HepG2 (cell line): ENCODE results near the gene SYNGR1. TPM values are rescaled to one million over a fixed set of nuclear protein-coding genes. Genes with fewer than 3 reads are reported as not detected.

Source experiments
- ARID4A ChIP-seq: sonication (generic); formaldehyde crosslinking; IDR thresholded peaks from 2 replicates; pipeline ENCODE4 v1.5.0; 2020; ENCODE audit warnings: mild to moderate bottlenecking, missing genetic modification reagents, borderline replicate concordance
- ELF4 ChIP-seq: sonication (generic); formaldehyde crosslinking; IDR thresholded peaks from 2 replicates; pipeline ENCODE4 v1.5.0; 2020; ENCODE audit warnings: missing genetic modification reagents, mild to moderate bottlenecking, moderate library complexity, borderline replicate concordance
- ERF ChIP-seq: IDR thresholded peaks from 2 replicates; pipeline ENCODE4 v1.6.1; 2018; ENCODE audit warnings: missing biosample characterization, missing genetic modification reagents
- FOXO4 ChIP-seq: sonication (generic); formaldehyde crosslinking; conservative IDR thresholded peaks from 2 replicates; pipeline ENCODE4 v1.8.1; 2023; ENCODE audit warnings: missing genetic modification reagents
- HNRNPL ChIP-seq: fragments of 200-400 bp; formaldehyde crosslinking; IDR thresholded peaks from 2 replicates; pipeline ENCODE4 v1.6.1; 2017; ENCODE audit warnings: mild to moderate bottlenecking, low read depth, low read length
- IRF1 ChIP-seq: sonication (generic); formaldehyde crosslinking; IDR thresholded peaks from 2 replicates; pipeline ENCODE4 v1.4.0; 2020; ENCODE audit warnings: low read depth, mild to moderate bottlenecking, missing genetic modification reagents
- LCORL ChIP-seq, 2 experiments: fragments of 450-650 bp in 1 of 2; sonication (generic) in 1 of 2; formaldehyde crosslinking in 1 of 2; IDR thresholded peaks; 2 replicates each; pipeline versions ENCODE4 v1.5.0 to v1.6.1; 2017 to 2020; ENCODE audit warnings: antibody characterized with exemption in 1 of 2, missing genetic modification reagents in 1 of 2
- MED1 ChIP-seq: sonication (generic); formaldehyde crosslinking; IDR thresholded peaks from 2 replicates; pipeline ENCODE4 v1.4.0; 2020; ENCODE audit warnings: missing genetic modification reagents
- NR2F2 ChIP-seq: IDR thresholded peaks from 2 replicates; pipeline ENCODE4 v1.6.1; 2012; ENCODE audit warnings: low read depth, inconsistent platforms, borderline replicate concordance
- NR3C1 ChIP-seq: sonication (generic); formaldehyde crosslinking; IDR thresholded peaks from 2 replicates; pipeline ENCODE4 v1.4.0; 2020; ENCODE audit warnings: missing genetic modification reagents
- RBFOX2 ChIP-seq: fragments of 200-400 bp; formaldehyde crosslinking; IDR thresholded peaks from 2 replicates; pipeline ENCODE4 v1.6.1; 2017; ENCODE audit warnings: low read depth, mild to moderate bottlenecking, low read length
- SALL1 ChIP-seq: sonication (generic); formaldehyde crosslinking; IDR thresholded peaks from 2 replicates; pipeline ENCODE4 v1.8.0; 2022; ENCODE audit warnings: mild to moderate bottlenecking, missing genetic modification reagents
- ZBTB42 ChIP-seq: sonication (generic); formaldehyde crosslinking; IDR thresholded peaks from 2 replicates; pipeline ENCODE4 v1.5.0; 2020; ENCODE audit warnings: mild to moderate bottlenecking, missing genetic modification reagents
- ZFY ChIP-seq: sonication (generic); formaldehyde crosslinking; IDR thresholded peaks from 2 replicates; pipeline ENCODE4 v1.4.0; 2020; ENCODE audit warnings: missing genetic modification reagents
- ZNF143 ChIP-seq: sonication (generic); formaldehyde crosslinking; IDR thresholded peaks from 2 replicates; pipeline ENCODE4 v1.4.0; 2020; ENCODE audit warnings: missing genetic modification reagents
- ZNF275 ChIP-seq: sonication (generic); formaldehyde crosslinking; IDR thresholded peaks from 2 replicates; pipeline ENCODE4 v1.8.0; 2022; ENCODE audit warnings: missing genetic modification reagents, mild to moderate bottlenecking, inconsistent platforms, borderline replicate concordance
- ZNF362 ChIP-seq: sonication (generic); formaldehyde crosslinking; IDR thresholded peaks from 2 replicates; pipeline ENCODE4 v1.4.0; 2020; ENCODE audit warnings: missing genetic modification reagents, mild to moderate bottlenecking, borderline replicate concordance
- ZNF460 ChIP-seq: sonication (generic); formaldehyde crosslinking; IDR thresholded peaks from 2 replicates; pipeline ENCODE4 v1.5.1; 2020; ENCODE audit warnings: missing genetic modification reagents, mild to moderate bottlenecking, borderline replicate concordance
- ZNF557 ChIP-seq: sonication (generic); formaldehyde crosslinking; IDR thresholded peaks from 2 replicates; pipeline ENCODE4 v1.4.0; 2020; ENCODE audit warnings: missing genetic modification reagents
- ZNF619 ChIP-seq: sonication (generic); formaldehyde crosslinking; IDR thresholded peaks from 2 replicates; pipeline ENCODE4 v1.4.0; 2020; ENCODE audit warnings: mild to moderate bottlenecking, missing genetic modification reagents
- ZNF891 ChIP-seq: sonication (generic); formaldehyde crosslinking; IDR thresholded peaks from 2 replicates; pipeline ENCODE4 v1.5.0; 2020; ENCODE audit warnings: mild to moderate bottlenecking, missing genetic modification reagents
- polyA plus RNA-seq, 8 experiments: library from polyadenylated mRNA; depleted of rRNA in 3 of 8; stranded (reverse) in 7 of 8; unstranded in 1 of 8; fragments of >200 nt; fragmentation: Illumina TruSeq in 4 of 8; extraction: Trizol in 4 of 8; gene quantifications; 2 replicates each; pipeline versions ENCODE4 v1.2.1 to v1.2.3, GENCODE V29; 2011 to 2016; ENCODE audit warnings: low read depth in 4 of 8, missing spikeins in 1 of 8, mixed read lengths in 1 of 8; ENCODE audit not compliant: insufficient read depth in 1 of 8
- total RNA-seq, 5 experiments: library from RNA; depleted of rRNA; stranded (reverse); fragments of >200 nt; fragmentation: Illumina TruSeq; extraction: Trizol; gene quantifications; 2 replicates each; pipeline ENCODE4 v1.2.3, GENCODE V29; 2016; ENCODE audit warnings: low read depth in 1 of 5

SYNGR1 gene
- total and polyA plus RNA-seq, 2 of the 13 experiments (the other 11 are each of a cell fraction or from before 2014, with no cell fraction given), result 0.27 to 2.7 TPM

- TF ChIP-seq FOXO4 (CRISPR knock-in tag) (no peak), ZNF460 (CRISPR knock-in tag) (no peak), ZNF557 (CRISPR knock-in tag) (no peak), ZNF275 (CRISPR knock-in tag) (no peak), ZNF362 (CRISPR knock-in tag) (no peak), MED1 (CRISPR knock-in tag) (0 out of 2 replicates have a peak, but pooled peaks have one; percentile 31), ZNF891 (0 out of 2 replicates have a peak, but pooled peaks have one; percentile 29), SALL1 (CRISPR knock-in tag) (0 out of 2 replicates have a peak, but pooled peaks have one; percentile 11), HNRNPL (0 out of 2 replicates have a peak, but pooled peaks have one; percentile 52), LCORL (IDR thresholded peaks at IDR 0.05) (no peak), LCORL (CRISPR knock-in tag; IDR thresholded peaks at IDR 0.05) (peak; percentile 49; the same call in 1 of the 2 replicates), RBFOX2 (peak; percentile 52; the same call in 1 of the 2 replicates), ERF (CRISPR knock-in tag) (no peak), ZNF619 (no peak), ZFY (0 out of 2 replicates have a peak, but pooled peaks have one; percentile 23), NR3C1 (no peak), ZBTB42 (CRISPR knock-in tag) (no peak), NR2F2 (no peak), ELF4 (CRISPR knock-in tag) (no peak), ARID4A (peak; percentile 40; the same call in 1 of the 2 replicates), ZNF143 (CRISPR knock-in tag) (peak; percentile 58; the same call in 1 of the 2 replicates), IRF1 (CRISPR knock-in tag) (no peak)
These were observed 33.2 kb upstream of the SYNGR1 start (continued) for GRCh38 chr22:39316440-39317083.
